ENCODE results near the gene AP2A2. TPM values are rescaled to one million over a fixed set of nuclear protein-coding genes. Genes with fewer than 3 reads are reported as not detected.

The AP2A2 gene
- total and polyA plus RNA-seq, 2 of the 4 experiments (the other 2 are of a cell fraction) = 19.9 to 49.0 TPM

GRCh38 chr11:1030086-1030485, 104.4 kb downstream of the AP2A2 start:
- ATAC-seq (ENCODE audit: low read depth) (no peak), DNase-seq (no peak)
- Histone ChIP-seq H2BK120ac (ENCODE audit: low read depth, low read length) (no peak overlapping the region), H2BK15ac (ENCODE audit: low read depth, low read length) (no peak overlapping the region), H4K91ac (ENCODE audit: insufficient read depth, low read depth, low read length) (no peak overlapping the region), H2AK5ac (ENCODE audit: low read depth, low read length) (no peak overlapping the region), H3K79me1 (ENCODE audit: low read depth in 1 of 2, low read length in 2 of 2) (no peaks in the 10 kb centered on the region), H2BK5ac (ENCODE audit: low read depth, low read length, poor library complexity, severe bottlenecking) (no peak overlapping the region), H3K14ac (replicated peaks; ENCODE audit: low read depth, low read length) (no peak overlapping the region), H2BK20ac (ENCODE audit: low read depth, low read length) (no peak overlapping the region), H3K27me3 (ENCODE audit: control insufficient read depth, insufficient read depth, low read length) (no peaks in the 10 kb centered on the region), H4K8ac (ENCODE audit: low read depth in 2 of 2, low read length in 2 of 2) (no peak overlapping the region), H3K23ac (ENCODE audit: low read depth, low read length) (no peak overlapping the region), H3K27ac (ENCODE audit: insufficient read depth, low read length) (no peak overlapping the region), H3K9me3 (ENCODE audit: control insufficient read depth, insufficient read depth, low read length) (no peaks in the 10 kb centered on the region), H3K4me3 (ENCODE audit: insufficient read depth, low read depth, low read length) (no peak overlapping the region), H3K36me3 (ENCODE audit: control insufficient read depth, insufficient read depth, low read length) (no peaks in the 10 kb centered on the region), H2AK9ac (replicated peaks; ENCODE audit: low read depth, low read length, poor library complexity) (no peak overlapping the region), H4K5ac (ENCODE audit: low read depth, low read length) (no peak overlapping the region), H3K18ac (ENCODE audit: low read depth, low read length) (no peak overlapping the region), H3K4ac (ENCODE audit: low read depth, low read length) (no peak overlapping the region), H3K9ac (ENCODE audit: low read depth, low read length) (no peak overlapping the region), H3K4me2 (ENCODE audit: low read depth, low read length) (no peak overlapping the region), H3K9me1 (ENCODE audit: insufficient read depth, low read length) (no peaks in the 10 kb centered on the region), H3K56ac (ENCODE audit: extremely low read depth, insufficient read depth, low read length) (no peak overlapping the region), H2AFZ (replicated peaks; ENCODE audit: low read length, poor library complexity) (no peak overlapping the region), H4K20me1 (ENCODE audit: insufficient read depth, low read length) (peaks cover 6% of the 10 kb centered on the region; the same call in 1 of the 2 replicates), H3K4me1 (ENCODE audit: control insufficient read depth, insufficient read depth, low read length) (no peaks in the 10 kb centered on the region)
- no peak for TF ChIP-seq NFE2L2 (IDR thresholded peaks at IDR 0.05; ENCODE audit: low read depth, low read length)
- dilution Hi-C loops (cut with HindIII; ENCODE audit: low sequenced_read_pairs, unreplicated experiment) (no loop called here), in situ Hi-C loops (cut with MboI; ENCODE audit: low sequenced_read_pairs) (no loop called here), intact Hi-C loops (cut with micrococcal nuclease) (no loop called here)
- POLR2A ChIA-PET (ENCODE audit: unreplicated experiment) = no interaction called here
- CTCF ChIA-PET = no interaction called here
- no TSS peak for BruUV-seq (replicated peaks)
- 61% methylated on average over 11 of the region's 16 CpGs; no CpG with 5 or more reads in 1 of the 2 experiments for WGBS, 2 experiments (ENCODE audit: extremely low coverage in 2 of 2, insufficient read length in 1 of 2)

Measured in IMR-90 (cell line).